Measurements from ENCODE around the gene IQSEC1. TPM values are rescaled to one million over a fixed set of nuclear protein-coding genes. Genes with fewer than 3 reads are reported as not detected.

IQSEC1 gene
- total and polyA plus RNA-seq, 9 of the 15 experiments (the other 6 are each of a cell fraction or from before 2014, with no cell fraction given) = 0.56 to 39.0 (median 6.8) TPM

DNA sequence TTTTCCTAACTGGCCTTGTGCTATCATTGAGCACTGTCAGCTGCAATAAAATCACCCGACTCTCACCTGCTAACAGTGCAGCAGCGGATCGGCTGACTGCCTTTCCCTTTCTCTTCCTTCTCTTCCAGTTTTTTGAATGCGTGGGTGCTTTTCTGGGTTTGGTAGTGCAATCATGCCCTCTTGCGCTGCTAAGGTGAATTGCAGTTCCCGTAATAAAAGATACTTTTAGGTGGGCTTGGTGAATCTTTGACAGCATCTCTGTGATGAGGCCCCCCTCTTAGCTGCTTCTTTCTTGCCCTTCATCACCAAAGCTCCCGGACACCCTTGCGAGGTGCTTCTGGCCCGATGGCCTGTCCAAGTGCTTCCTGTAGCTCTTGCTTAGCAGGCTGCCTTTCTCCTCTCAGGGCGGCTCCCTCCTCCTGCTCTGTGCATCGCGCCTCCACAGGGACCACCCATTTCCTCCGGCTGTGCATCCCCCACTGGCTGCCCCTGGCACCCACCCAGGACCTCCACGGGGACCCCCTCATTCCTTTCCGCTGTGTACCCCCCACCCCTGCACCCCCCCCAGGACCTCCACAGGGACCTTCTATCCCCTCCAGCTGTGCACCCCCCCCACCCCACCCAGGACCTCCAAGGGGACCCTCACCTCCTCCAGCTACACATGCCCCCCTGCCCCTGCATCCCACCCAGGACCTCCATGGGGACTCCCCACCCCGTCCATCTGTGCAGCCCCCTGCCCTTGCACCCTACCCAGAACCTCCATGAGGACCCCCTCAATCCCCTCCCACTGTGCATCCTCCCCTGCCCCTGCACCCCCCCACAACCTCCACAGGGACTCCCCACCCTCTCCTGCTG lies 181.0 kb downstream of the IQSEC1 start (continued):
- TF ChIP-seq, protein P1, sequence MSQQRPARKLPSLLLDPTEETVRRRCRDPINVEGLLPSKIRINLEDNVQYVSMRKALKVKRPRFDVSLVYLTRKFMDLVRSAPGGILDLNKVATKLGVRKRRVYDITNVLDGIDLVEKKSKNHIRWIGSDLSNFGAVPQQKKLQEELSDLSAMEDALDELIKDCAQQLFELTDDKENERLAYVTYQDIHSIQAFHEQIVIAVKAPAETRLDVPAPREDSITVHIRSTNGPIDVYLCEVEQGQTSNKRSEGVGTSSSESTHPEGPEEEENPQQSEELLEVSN (IDR thresholded peaks at IDR 0.05; ENCODE audit: borderline replicate concordance in 1 of 2, extremely low read depth in 1 of 2, insufficient read depth in 1 of 2, insufficient read length in 1 of 2, low read depth in 1 of 2, low read length in 1 of 2, poor library complexity in 1 of 2, severe bottlenecking in 1 of 2) = no peak
- TF ChIP-seq CAMTA2 (CRISPR knock-in tag; conservative IDR thresholded peaks at IDR 0.05) (no peak), BRF1 (IDR thresholded peaks at IDR 0.05; ENCODE audit: borderline replicate concordance, extremely low read depth, insufficient read length) (no peak), NCOA1 (IDR thresholded peaks at IDR 0.05; ENCODE audit: low read depth) (no peak), RBM22 (IDR thresholded peaks at IDR 0.05; ENCODE audit: low read depth, low read length, poor library complexity, severe bottlenecking) (no peak), XRCC5 (IDR thresholded peaks at IDR 0.05; ENCODE audit: low read depth, low read length) (peak; percentile 90; the same call in 1 of the 2 replicates), IFI16 (CRISPR knock-in tag; IDR thresholded peaks at IDR 0.05) (no peak), SRSF3 (IDR thresholded peaks at IDR 0.05; ENCODE audit: insufficient read depth, low read length) (no peak), NRF1 (conservative IDR thresholded peaks at IDR 0.05 in 1 of 2, IDR thresholded peaks at IDR 0.05 in 1 of 2) (peak in 1 of 2 experiments; percentile 29; a peak in 1 of 4 replicates), ZNF24 (IDR thresholded peaks at IDR 0.05) (peak; percentile 31; the same call in 1 of the 2 replicates), SUPT5H (IDR thresholded peaks at IDR 0.05) (no peak)
- TF ChIP-seq, protein P2, sequence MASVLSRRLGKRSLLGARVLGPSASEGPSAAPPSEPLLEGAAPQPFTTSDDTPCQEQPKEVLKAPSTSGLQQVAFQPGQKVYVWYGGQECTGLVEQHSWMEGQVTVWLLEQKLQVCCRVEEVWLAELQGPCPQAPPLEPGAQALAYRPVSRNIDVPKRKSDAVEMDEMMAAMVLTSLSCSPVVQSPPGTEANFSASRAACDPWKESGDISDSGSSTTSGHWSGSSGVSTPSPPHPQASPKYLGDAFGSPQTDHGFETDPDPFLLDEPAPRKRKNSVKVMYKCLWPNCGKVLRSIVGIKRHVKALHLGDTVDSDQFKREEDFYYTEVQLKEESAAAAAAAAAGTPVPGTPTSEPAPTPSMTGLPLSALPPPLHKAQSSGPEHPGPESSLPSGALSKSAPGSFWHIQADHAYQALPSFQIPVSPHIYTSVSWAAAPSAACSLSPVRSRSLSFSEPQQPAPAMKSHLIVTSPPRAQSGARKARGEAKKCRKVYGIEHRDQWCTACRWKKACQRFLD (CRISPR knock-in tag; IDR thresholded peaks at IDR 0.05) = no peak
- TF ChIP-seq, protein P3, sequence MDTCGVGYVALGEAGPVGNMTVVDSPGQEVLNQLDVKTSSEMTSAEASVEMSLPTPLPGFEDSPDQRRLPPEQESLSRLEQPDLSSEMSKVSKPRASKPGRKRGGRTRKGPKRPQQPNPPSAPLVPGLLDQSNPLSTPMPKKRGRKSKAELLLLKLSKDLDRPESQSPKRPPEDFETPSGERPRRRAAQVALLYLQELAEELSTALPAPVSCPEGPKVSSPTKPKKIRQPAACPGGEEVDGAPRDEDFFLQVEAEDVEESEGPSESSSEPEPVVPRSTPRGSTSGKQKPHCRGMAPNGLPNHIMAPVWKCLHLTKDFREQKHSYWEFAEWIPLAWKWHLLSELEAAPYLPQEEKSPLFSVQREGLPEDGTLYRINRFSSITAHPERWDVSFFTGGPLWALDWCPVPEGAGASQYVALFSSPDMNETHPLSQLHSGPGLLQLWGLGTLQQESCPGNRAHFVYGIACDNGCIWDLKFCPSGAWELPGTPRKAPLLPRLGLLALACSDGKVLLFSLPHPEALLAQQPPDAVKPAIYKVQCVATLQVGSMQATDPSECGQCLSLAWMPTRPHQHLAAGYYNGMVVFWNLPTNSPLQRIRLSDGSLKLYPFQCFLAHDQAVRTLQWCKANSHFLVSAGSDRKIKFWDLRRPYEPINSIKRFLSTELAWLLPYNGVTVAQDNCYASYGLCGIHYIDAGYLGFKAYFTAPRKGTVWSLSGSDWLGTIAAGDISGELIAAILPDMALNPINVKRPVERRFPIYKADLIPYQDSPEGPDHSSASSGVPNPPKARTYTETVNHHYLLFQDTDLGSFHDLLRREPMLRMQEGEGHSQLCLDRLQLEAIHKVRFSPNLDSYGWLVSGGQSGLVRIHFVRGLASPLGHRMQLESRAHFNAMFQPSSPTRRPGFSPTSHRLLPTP (IDR thresholded peaks at IDR 0.05; ENCODE audit: borderline replicate concordance, extremely low read depth, insufficient read length) = no peak
- TF ChIP-seq, protein P4, sequence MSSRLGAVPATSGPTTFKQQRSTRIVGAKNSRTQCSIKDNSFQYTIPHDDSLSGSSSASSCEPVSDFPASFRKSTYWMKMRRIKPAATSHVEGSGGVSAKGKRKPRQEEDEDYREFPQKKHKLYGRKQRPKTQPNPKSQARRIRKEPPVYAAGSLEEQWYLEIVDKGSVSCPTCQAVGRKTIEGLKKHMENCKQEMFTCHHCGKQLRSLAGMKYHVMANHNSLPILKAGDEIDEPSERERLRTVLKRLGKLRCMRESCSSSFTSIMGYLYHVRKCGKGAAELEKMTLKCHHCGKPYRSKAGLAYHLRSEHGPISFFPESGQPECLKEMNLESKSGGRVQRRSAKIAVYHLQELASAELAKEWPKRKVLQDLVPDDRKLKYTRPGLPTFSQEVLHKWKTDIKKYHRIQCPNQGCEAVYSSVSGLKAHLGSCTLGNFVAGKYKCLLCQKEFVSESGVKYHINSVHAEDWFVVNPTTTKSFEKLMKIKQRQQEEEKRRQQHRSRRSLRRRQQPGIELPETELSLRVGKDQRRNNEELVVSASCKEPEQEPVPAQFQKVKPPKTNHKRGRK (tag; IDR thresholded peaks at IDR 0.05) = no peak
